WTC11 (cell line): Measurements from ENCODE around the gene NMU. TPM values are rescaled to one million over a fixed set of nuclear protein-coding genes. Genes with fewer than 3 reads are reported as not detected.

Experiments
- ATAC-seq: fragments of 200-7000 bp; cut with Tn5 transposase; 2 replicates; pipeline ENCODE4 v1.10.0; 2021; ENCODE audit warnings: mild to moderate bottlenecking, moderate library complexity
- CTCF ChIA-PET: fragments of 300-600 bp; sonication (Branson Sonifier 250); formaldehyde crosslinking; loops from one replicate; lab custom pipeline; 2021; ENCODE audit warnings: antibody characterized with exemption; lab: Charles Lee
- POLR2A ChIA-PET: fragments of 350-600 bp; sonication (Branson Sonifier 250); formaldehyde crosslinking; loops from one replicate; lab custom pipeline; 2021; ENCODE audit warnings: antibody characterized with exemption; lab: Charles Lee
- DNase-seq: peaks from one replicate; pipeline ENCODE4 v3.0.0; 2021; ENCODE audit warnings: low spot score
- H3K27ac Mint-ChIP-seq: 2 replicates; pipeline ENCODE4 v1.8.0; 2021; ENCODE audit warnings: mixed read lengths
- H3K27me3 Mint-ChIP-seq: 2 replicates; pipeline ENCODE4 v1.8.0; 2021; ENCODE audit warnings: low read depth, mild to moderate bottlenecking, moderate library complexity, mixed read lengths
- H3K36me3 Mint-ChIP-seq: 2 replicates; pipeline ENCODE4 v1.8.0; 2021; ENCODE audit warnings: mixed read lengths
- H3K4me1 Mint-ChIP-seq: 2 replicates; pipeline ENCODE4 v1.8.0; 2022; ENCODE audit warnings: mixed read lengths
- H3K4me3 Mint-ChIP-seq: 2 replicates; pipeline ENCODE4 v1.8.0; 2021; ENCODE audit warnings: mild to moderate bottlenecking, moderate library complexity, mixed read lengths
- H3K9me3 Mint-ChIP-seq: 2 replicates; pipeline ENCODE4 v1.8.0; 2021; ENCODE audit warnings: mixed read lengths
- ATF1 ChIP-seq: sonication (generic); formaldehyde crosslinking; IDR thresholded peaks from 2 replicates; pipeline ENCODE4 v1.8.1; 2023; ENCODE audit warnings: mild to moderate bottlenecking, moderate library complexity, missing genetic modification reagents
- CREB1 ChIP-seq: sonication (generic); formaldehyde crosslinking; IDR thresholded peaks from 2 replicates; pipeline ENCODE4 v1.8.0; 2023; ENCODE audit warnings: mild to moderate bottlenecking, missing genetic modification reagents
- FOXP1 ChIP-seq: sonication (generic); formaldehyde crosslinking; IDR thresholded peaks from 2 replicates; pipeline ENCODE4 v1.8.0; 2022; ENCODE audit warnings: missing genetic modification reagents, mild to moderate bottlenecking, moderate library complexity, borderline replicate concordance
- HMGA2 ChIP-seq: fragments of 250-450 bp; sonication (Bioruptor Pico); IDR thresholded peaks from 2 replicates; pipeline ENCODE4 v1.4.0; 2021; ENCODE audit warnings: mild to moderate bottlenecking, moderate library complexity
- JUN ChIP-seq: sonication (generic); formaldehyde crosslinking; IDR thresholded peaks from 2 replicates; pipeline ENCODE4 v1.8.0; 2023; ENCODE audit warnings: mild to moderate bottlenecking, missing genetic modification reagents
- MXD4 ChIP-seq: fragments of 250-450 bp; sonication (Bioruptor Pico); IDR thresholded peaks from 2 replicates; pipeline ENCODE4 v1.8.0; 2021; ENCODE audit warnings: mild to moderate bottlenecking, moderate library complexity, borderline replicate concordance
- NR2C2 ChIP-seq: sonication (generic); formaldehyde crosslinking; IDR thresholded peaks from 2 replicates; pipeline ENCODE4 v1.8.0; 2022; ENCODE audit warnings: mild to moderate bottlenecking, missing genetic modification reagents
- OVOL2 ChIP-seq: fragments of 250-450 bp; sonication (Bioruptor Pico); IDR thresholded peaks from 2 replicates; pipeline ENCODE4 v1.9.0; 2021; ENCODE audit warnings: mild to moderate bottlenecking, borderline replicate concordance
- RORB ChIP-seq: fragments of 250-450 bp; sonication (Bioruptor Pico); IDR thresholded peaks from 2 replicates; pipeline ENCODE4 v1.9.0; 2021; ENCODE audit warnings: mild to moderate bottlenecking
- ZNF138 ChIP-seq: sonication (generic); formaldehyde crosslinking; conservative IDR thresholded peaks from 2 replicates; pipeline ENCODE4 v1.8.1; 2022; ENCODE audit warnings: mild to moderate bottlenecking, moderate library complexity, missing genetic modification reagents
- ZNF317 ChIP-seq: sonication (generic); formaldehyde crosslinking; IDR thresholded peaks from 2 replicates; pipeline ENCODE4 v1.8.1; 2023; ENCODE audit warnings: low read depth, mild to moderate bottlenecking, moderate library complexity, missing genetic modification reagents, borderline replicate concordance
- ZNF671 ChIP-seq: fragments of 250-450 bp; sonication (Bioruptor Pico); IDR thresholded peaks from 2 replicates; pipeline ENCODE4 v1.8.0; 2021; ENCODE audit warnings: mild to moderate bottlenecking
- total RNA-seq: library from RNA; stranded (reverse); gene quantifications from 3 replicates; pipeline ENCODE4 v1.2.3, GENCODE V29; 2021
- TF ChIP-seq, protein P1 (sequence below): sonication (generic); formaldehyde crosslinking; conservative IDR thresholded peaks from 2 replicates; pipeline ENCODE4 v1.8.1; 2023; ENCODE audit warnings: mild to moderate bottlenecking, low read depth, missing genetic modification reagents, moderate library complexity
- TF ChIP-seq, protein P2 (sequence below): sonication (generic); formaldehyde crosslinking; IDR thresholded peaks from 2 replicates; pipeline ENCODE4 v1.8.1; 2022; ENCODE audit warnings: low read depth, missing genetic modification reagents, borderline replicate concordance
- TF ChIP-seq, protein P3 (sequence below): fragments of 200-600 bp; IDR thresholded peaks from 2 replicates; pipeline ENCODE4 v1.8.0; 2022; ENCODE audit warnings: antibody characterized with exemption
- TF ChIP-seq, protein P4 (sequence below): sonication (generic); formaldehyde crosslinking; IDR thresholded peaks from 2 replicates; pipeline ENCODE4 v1.8.0; 2022; ENCODE audit warnings: mild to moderate bottlenecking, missing genetic modification reagents
- TF ChIP-seq, protein P5 (sequence below): fragments of 250-450 bp; sonication (Bioruptor Pico); IDR thresholded peaks from 2 replicates; pipeline ENCODE4 v2.1.2; 2022; ENCODE audit warnings: mild to moderate bottlenecking, moderate library complexity
- TF ChIP-seq, protein P6 (sequence below): sonication (generic); formaldehyde crosslinking; IDR thresholded peaks from 2 replicates; pipeline ENCODE4 v1.8.1; 2022; ENCODE audit warnings: mild to moderate bottlenecking, missing genetic modification reagents, moderate library complexity, borderline replicate concordance

The NMU gene
- total RNA-seq, 1 experiment from 2014 or later: 43.7 TPM

DNA sequence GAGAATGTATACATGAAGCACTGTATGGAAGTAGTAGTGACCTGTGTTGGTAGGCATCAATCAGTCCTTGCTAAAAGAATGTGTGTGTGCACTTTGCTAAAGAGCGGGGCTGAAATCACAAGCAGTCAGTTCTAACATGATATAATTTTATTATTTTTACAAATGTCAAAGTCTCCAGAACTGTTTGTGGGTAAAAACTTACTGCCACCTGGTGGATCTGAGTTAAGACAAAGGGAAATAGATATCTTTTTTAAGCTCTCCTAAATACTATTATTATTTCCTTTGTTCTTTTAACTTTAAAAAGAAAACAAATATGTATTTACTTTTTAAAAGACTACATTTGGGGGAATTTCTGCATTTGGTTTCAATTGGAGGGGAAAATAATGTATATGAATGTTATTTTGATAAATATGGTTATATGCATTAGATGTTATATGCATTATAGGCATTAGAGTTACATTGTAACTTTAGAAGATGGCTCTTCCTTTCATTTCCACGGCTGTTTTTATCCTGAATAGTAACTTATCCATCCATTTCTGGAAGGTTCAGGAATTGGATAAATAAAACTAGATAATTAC, 81.6 kb downstream of the NMU start:
- POLR2A ChIA-PET: no interaction called here
- no peak for ATAC-seq
- no peak overlapping the region for H3K27ac Mint-ChIP-seq

More for the DNA sequence above, 81.6 kb downstream of the NMU start:
- H3K4me3 Mint-ChIP-seq: no peak overlapping the region
- no peaks in the 10 kb centered on the region for H3K27me3 Mint-ChIP-seq
- H3K9me3 Mint-ChIP-seq: peaks cover 12% of the 10 kb centered on the region
- CTCF ChIA-PET: interaction anchor here (0.6 to 1.5 kb wide), 5 partner anchors 109 to 183 kb away, joined by 3 to 8 read pairs (median 4); no protein-coding TSS in a partner anchor
- peaks cover 3% of the 10 kb centered on the region; the same call in 1 of the 2 replicates for H3K36me3 Mint-ChIP-seq
- H3K4me1 Mint-ChIP-seq: peaks cover 17% of the 10 kb centered on the region
- TF ChIP-seq, protein P1, sequence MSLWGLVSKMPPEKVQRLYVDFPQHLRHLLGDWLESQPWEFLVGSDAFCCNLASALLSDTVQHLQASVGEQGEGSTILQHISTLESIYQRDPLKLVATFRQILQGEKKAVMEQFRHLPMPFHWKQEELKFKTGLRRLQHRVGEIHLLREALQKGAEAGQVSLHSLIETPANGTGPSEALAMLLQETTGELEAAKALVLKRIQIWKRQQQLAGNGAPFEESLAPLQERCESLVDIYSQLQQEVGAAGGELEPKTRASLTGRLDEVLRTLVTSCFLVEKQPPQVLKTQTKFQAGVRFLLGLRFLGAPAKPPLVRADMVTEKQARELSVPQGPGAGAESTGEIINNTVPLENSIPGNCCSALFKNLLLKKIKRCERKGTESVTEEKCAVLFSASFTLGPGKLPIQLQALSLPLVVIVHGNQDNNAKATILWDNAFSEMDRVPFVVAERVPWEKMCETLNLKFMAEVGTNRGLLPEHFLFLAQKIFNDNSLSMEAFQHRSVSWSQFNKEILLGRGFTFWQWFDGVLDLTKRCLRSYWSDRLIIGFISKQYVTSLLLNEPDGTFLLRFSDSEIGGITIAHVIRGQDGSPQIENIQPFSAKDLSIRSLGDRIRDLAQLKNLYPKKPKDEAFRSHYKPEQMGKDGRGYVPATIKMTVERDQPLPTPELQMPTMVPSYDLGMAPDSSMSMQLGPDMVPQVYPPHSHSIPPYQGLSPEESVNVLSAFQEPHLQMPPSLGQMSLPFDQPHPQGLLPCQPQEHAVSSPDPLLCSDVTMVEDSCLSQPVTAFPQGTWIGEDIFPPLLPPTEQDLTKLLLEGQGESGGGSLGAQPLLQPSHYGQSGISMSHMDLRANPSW (CRISPR knock-in tag): no peak
- no peak for TF ChIP-seq OVOL2 (CRISPR knock-in tag)
- TF ChIP-seq, protein P2, sequence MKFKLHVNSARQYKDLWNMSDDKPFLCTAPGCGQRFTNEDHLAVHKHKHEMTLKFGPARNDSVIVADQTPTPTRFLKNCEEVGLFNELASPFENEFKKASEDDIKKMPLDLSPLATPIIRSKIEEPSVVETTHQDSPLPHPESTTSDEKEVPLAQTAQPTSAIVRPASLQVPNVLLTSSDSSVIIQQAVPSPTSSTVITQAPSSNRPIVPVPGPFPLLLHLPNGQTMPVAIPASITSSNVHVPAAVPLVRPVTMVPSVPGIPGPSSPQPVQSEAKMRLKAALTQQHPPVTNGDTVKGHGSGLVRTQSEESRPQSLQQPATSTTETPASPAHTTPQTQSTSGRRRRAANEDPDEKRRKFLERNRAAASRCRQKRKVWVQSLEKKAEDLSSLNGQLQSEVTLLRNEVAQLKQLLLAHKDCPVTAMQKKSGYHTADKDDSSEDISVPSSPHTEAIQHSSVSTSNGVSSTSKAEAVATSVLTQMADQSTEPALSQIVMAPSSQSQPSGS (CRISPR knock-in tag): no peak
- TF ChIP-seq CREB1 (CRISPR knock-in tag): no peak
- TF ChIP-seq HMGA2 (CRISPR knock-in tag): no peak
- no peak for TF ChIP-seq ATF1
- no peak for TF ChIP-seq ZNF317 (CRISPR knock-in tag)
- no peak for TF ChIP-seq MXD4 (CRISPR knock-in tag)
- no peak for TF ChIP-seq FOXP1 (CRISPR knock-in tag)
- TF ChIP-seq JUN (CRISPR knock-in tag): no peak
- no peak for TF ChIP-seq ZNF671 (CRISPR knock-in tag)
- no peak for TF ChIP-seq NR2C2 (CRISPR knock-in tag)
- TF ChIP-seq RORB (CRISPR knock-in tag): no peak
- TF ChIP-seq, protein P3, sequence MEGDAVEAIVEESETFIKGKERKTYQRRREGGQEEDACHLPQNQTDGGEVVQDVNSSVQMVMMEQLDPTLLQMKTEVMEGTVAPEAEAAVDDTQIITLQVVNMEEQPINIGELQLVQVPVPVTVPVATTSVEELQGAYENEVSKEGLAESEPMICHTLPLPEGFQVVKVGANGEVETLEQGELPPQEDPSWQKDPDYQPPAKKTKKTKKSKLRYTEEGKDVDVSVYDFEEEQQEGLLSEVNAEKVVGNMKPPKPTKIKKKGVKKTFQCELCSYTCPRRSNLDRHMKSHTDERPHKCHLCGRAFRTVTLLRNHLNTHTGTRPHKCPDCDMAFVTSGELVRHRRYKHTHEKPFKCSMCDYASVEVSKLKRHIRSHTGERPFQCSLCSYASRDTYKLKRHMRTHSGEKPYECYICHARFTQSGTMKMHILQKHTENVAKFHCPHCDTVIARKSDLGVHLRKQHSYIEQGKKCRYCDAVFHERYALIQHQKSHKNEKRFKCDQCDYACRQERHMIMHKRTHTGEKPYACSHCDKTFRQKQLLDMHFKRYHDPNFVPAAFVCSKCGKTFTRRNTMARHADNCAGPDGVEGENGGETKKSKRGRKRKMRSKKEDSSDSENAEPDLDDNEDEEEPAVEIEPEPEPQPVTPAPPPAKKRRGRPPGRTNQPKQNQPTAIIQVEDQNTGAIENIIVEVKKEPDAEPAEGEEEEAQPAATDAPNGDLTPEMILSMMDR: no peak
- TF ChIP-seq, protein P4, sequence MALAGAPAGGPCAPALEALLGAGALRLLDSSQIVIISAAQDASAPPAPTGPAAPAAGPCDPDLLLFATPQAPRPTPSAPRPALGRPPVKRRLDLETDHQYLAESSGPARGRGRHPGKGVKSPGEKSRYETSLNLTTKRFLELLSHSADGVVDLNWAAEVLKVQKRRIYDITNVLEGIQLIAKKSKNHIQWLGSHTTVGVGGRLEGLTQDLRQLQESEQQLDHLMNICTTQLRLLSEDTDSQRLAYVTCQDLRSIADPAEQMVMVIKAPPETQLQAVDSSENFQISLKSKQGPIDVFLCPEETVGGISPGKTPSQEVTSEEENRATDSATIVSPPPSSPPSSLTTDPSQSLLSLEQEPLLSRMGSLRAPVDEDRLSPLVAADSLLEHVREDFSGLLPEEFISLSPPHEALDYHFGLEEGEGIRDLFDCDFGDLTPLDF (CRISPR knock-in tag): no peak
- no peak for TF ChIP-seq ZNF138
- TF ChIP-seq, protein P5, sequence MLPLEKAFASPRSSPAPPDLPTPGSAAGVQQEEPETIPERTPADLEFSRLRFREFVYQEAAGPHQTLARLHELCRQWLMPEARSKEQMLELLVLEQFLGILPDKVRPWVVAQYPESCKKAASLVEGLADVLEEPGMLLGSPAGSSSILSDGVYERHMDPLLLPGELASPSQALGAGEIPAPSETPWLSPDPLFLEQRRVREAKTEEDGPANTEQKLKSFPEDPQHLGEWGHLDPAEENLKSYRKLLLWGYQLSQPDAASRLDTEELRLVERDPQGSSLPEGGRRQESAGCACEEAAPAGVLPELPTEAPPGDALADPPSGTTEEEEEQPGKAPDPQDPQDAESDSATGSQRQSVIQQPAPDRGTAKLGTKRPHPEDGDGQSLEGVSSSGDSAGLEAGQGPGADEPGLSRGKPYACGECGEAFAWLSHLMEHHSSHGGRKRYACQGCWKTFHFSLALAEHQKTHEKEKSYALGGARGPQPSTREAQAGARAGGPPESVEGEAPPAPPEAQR (CRISPR knock-in tag): no peak
- TF ChIP-seq, protein P6, sequence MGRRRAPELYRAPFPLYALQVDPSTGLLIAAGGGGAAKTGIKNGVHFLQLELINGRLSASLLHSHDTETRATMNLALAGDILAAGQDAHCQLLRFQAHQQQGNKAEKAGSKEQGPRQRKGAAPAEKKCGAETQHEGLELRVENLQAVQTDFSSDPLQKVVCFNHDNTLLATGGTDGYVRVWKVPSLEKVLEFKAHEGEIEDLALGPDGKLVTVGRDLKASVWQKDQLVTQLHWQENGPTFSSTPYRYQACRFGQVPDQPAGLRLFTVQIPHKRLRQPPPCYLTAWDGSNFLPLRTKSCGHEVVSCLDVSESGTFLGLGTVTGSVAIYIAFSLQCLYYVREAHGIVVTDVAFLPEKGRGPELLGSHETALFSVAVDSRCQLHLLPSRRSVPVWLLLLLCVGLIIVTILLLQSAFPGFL (CRISPR knock-in tag): no peak
- DNase-seq: no peak
